HFF-Myc (cell line): Measurements from ENCODE around the gene TEX14.
"Not testable (repeated sequence)": the region's sequence is repeated elsewhere in the genome, so short reads cannot be mapped to it uniquely, and the experiment has no call there.

Source experiments
- DNase-seq: peaks from one replicate; pipeline ENCODE4 v3.0.0-alpha.2; 2011; ENCODE audit warnings: low read depth; ENCODE audit errors: extremely low read depth
- H3K4me3 ChIP-seq: replicated peaks from 2 replicates; pipeline ENCODE4 v1.5.1; 2011; ENCODE audit warnings: low read depth, mild to moderate bottlenecking, control low read depth, low read length
- TF ChIP-seq, protein P1 (sequence below): IDR thresholded peaks from 2 replicates; pipeline ENCODE4 v1.5.1; 2012; ENCODE audit warnings: mild to moderate bottlenecking, low read depth, low read length, control low read depth; ENCODE audit errors: missing control alignments

The TEX14 gene

DNA sequence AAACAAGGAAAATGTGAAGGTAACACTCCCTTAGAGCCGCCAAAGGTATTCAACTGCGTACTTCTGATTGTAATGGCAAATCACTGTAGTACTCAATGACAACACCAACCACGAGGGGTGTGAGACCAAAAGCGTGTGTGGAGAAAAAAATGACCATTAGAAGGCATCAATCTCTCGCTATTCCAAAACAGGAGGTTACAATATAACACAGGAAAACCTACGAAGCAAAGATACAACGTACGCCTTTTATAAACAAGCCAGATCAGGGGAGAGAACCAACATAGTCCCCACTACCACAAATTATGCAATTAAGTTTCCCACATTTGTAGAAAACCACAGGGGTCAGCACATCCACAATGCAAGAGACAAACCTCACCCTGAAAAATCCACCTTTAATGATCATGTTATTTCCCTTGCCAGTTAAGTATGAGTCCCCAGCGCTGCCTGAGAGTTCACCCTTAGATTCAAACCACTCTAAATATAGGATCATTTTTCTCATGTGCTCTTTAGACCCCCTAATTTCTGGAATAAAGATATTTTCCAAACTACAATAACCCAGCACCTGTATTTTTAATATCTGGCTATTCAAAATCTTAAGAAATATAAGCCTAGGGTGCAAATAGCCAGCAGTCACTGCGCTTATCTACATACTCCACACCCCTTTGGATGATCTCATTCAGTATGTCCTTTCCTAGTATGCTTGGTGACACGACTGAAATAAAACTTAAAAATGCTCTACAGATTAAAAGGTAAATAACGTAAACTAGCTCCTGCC lies 12.4 kb downstream of the TEX14 start:
- no peak for DNase-seq
- no peak overlapping the region for H3K4me3 ChIP-seq
- TF ChIP-seq, protein P1, sequence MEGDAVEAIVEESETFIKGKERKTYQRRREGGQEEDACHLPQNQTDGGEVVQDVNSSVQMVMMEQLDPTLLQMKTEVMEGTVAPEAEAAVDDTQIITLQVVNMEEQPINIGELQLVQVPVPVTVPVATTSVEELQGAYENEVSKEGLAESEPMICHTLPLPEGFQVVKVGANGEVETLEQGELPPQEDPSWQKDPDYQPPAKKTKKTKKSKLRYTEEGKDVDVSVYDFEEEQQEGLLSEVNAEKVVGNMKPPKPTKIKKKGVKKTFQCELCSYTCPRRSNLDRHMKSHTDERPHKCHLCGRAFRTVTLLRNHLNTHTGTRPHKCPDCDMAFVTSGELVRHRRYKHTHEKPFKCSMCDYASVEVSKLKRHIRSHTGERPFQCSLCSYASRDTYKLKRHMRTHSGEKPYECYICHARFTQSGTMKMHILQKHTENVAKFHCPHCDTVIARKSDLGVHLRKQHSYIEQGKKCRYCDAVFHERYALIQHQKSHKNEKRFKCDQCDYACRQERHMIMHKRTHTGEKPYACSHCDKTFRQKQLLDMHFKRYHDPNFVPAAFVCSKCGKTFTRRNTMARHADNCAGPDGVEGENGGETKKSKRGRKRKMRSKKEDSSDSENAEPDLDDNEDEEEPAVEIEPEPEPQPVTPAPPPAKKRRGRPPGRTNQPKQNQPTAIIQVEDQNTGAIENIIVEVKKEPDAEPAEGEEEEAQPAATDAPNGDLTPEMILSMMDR: no peak

DNA sequence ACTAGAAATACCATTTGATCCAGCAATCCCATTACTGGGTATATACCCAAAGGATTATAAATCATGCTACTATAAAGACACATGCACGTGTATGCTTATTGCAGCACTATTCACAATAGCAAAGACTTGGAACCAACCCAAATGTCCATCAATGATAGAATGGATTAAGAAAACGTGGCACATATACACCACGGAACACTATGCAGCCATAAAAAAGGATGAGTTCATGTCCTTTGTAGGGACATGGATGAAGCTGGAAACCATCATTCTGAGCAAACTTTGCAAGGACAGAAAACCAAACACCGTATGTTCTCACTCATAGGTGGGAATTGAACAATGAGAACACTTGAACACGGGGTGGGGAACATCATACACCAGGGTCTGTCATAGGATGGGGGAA lies 13.6 kb downstream of the TEX14 start:
- H3K4me3 ChIP-seq, DNase-seq: not testable (repeated sequence)

DNA sequence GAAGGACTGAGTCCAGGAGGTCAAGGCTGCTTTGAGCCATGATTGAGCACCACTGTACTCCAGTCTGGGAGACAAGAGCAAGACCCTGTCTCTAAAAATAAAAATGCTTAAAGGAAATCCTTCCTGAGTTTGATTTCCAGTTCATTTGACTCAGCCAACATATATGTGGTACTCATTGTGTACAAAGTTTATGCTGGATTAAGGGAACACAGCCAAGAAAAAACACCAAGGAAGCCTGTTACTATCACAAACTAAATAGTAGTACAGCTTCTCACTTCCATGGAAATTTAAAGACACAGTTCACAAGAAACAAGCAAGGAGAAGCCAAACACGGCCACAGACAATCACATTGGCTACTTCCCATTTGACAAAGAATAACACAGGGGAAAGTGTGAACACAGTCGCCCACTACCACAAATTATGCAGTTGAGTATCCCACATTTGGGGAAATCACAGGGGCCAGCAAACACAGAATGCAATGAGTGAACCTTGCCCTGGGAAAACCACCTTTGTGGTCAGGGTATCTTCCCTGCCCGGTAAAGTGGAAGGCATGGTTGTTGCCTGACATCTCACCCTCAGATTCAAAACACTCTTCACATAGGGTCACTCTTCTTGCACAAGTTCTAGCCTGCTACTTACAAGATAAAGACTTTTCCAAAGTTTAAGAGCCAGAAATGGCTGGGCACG lies 14.5 kb downstream of the TEX14 start:
- TF ChIP-seq, protein P1: no peak
- no peak overlapping the region for H3K4me3 ChIP-seq
- DNase-seq: no peak

GRCh38 chr17:58671969-58672368 lies 19.9 kb downstream of the TEX14 start:
- no peak for DNase-seq
- H3K4me3 ChIP-seq: no peak overlapping the region
- TF ChIP-seq, protein P1: no peak

GRCh38 chr17:58669853-58670252 lies 22.0 kb downstream of the TEX14 start:
- TF ChIP-seq, protein P1: no peak
- no peak for DNase-seq
- H3K4me3 ChIP-seq: no peak overlapping the region

DNA sequence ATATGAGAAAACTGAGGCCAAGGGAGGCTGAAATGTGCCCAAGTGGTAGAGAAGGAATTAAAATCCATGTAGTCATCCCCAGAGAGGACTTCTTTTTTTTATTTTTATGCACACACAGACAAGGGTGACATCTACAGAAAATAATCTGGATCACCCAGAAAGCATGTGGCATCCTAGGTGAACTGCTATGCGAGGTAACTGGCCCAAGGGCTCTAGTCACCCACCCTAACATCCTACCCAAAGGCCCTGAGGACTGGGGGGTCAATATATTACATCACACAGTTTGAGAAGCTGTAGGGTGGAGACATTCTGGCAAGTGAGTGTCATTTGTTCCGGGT lies 23.3 kb downstream of the TEX14 start:
- DNase-seq: no peak
- TF ChIP-seq, protein P1: no peak

GRCh38 chr17:58667934-58668597 lies 23.8 kb downstream of the TEX14 start:
- TF ChIP-seq, protein P1: no peak
- DNase-seq: no peak

More for the DNA sequence above, 23.3 kb downstream of the TEX14 start:
- H3K4me3 ChIP-seq: no peak overlapping the region

More at GRCh38 chr17:58667934-58668597, 23.8 kb downstream of the TEX14 start:
- no peak overlapping the region for H3K4me3 ChIP-seq
